IMR-90 (cell line): Measurements from ENCODE around the gene CEP83. TPM values are rescaled to one million over a fixed set of nuclear protein-coding genes. Genes with fewer than 3 reads are reported as not detected.

Experiments
- ATAC-seq: fragments of 200-7000 bp; cut with Tn5 transposase; 2 replicates; pipeline ENCODE4 v1.9.1; 2020; ENCODE audit warnings: low read depth, mild to moderate bottlenecking, moderate library complexity
- BruUV-seq: library from RNA; stranded (reverse); fragments of 400-500 nt; replicated peaks from 2 replicates; lab custom pipeline; 2021; lab: Mats Ljungman, UMichigan
- CTCF ChIA-PET: fragments of 300-600 bp; formaldehyde crosslinking; extraction: SDS; loops from one replicate; lab custom pipeline; 2021; ENCODE audit warnings: antibody characterized with exemption; lab: Yijun Ruan, JAX
- POLR2A ChIA-PET: fragments of 300-600 bp; sonication (Branson Sonifier 250); formaldehyde crosslinking; loops from one replicate; lab custom pipeline; 2022; ENCODE audit warnings: antibody characterized with exemption; ENCODE audit not compliant: unreplicated experiment; lab: Charles Lee
- DNase-seq: peaks from one replicate; pipeline ENCODE4 v3.0.0; 2013
- H2AFZ ChIP-seq: replicated peaks from 2 replicates; pipeline ENCODE3; 2013; ENCODE audit warnings: low read length, mild to moderate bottlenecking; ENCODE audit not compliant: poor library complexity
- H2AK5ac ChIP-seq: 2 replicates; pipeline ENCODE4 v1.6.1; 2013; ENCODE audit warnings: low read depth, low read length, inconsistent platforms
- H2AK9ac ChIP-seq: replicated peaks from 2 replicates; pipeline ENCODE3; 2013; ENCODE audit warnings: mild to moderate bottlenecking, low read depth, low read length, moderate library complexity; ENCODE audit not compliant: poor library complexity
- H2BK120ac ChIP-seq: 2 replicates; pipeline ENCODE4 v1.6.1; 2013; ENCODE audit warnings: low read depth, low read length, inconsistent platforms
- H2BK15ac ChIP-seq: 3 replicates; pipeline ENCODE4 v1.6.1; 2013; ENCODE audit warnings: low read depth, low read length, inconsistent platforms
- H2BK20ac ChIP-seq: 2 replicates; pipeline ENCODE4 v1.6.1; 2013; ENCODE audit warnings: low read depth, mild to moderate bottlenecking, inconsistent platforms, low read length, moderate library complexity
- H2BK5ac ChIP-seq: 2 replicates; pipeline ENCODE4 v1.6.1; 2013; ENCODE audit warnings: mild to moderate bottlenecking, low read depth, low read length, inconsistent platforms; ENCODE audit not compliant: poor library complexity, severe bottlenecking
- H3K14ac ChIP-seq: replicated peaks from 2 replicates; pipeline ENCODE4 v1.6.1; 2013; ENCODE audit warnings: low read depth, low read length, inconsistent platforms
- H3K18ac ChIP-seq: 2 replicates; pipeline ENCODE4 v1.6.1; 2013; ENCODE audit warnings: low read depth, low read length, control low read depth
- H3K23ac ChIP-seq: 2 replicates; pipeline ENCODE4 v1.6.1; 2013; ENCODE audit warnings: low read depth, low read length, inconsistent platforms
- H3K27ac ChIP-seq: 2 replicates; pipeline ENCODE4 v1.5.1; 2013; ENCODE audit warnings: mild to moderate bottlenecking, control low read depth, low read length; ENCODE audit not compliant: insufficient read depth
- H3K27me3 ChIP-seq: 2 replicates; pipeline ENCODE4 v1.6.1; 2013; ENCODE audit warnings: low read length; ENCODE audit not compliant: control insufficient read depth, insufficient read depth
- H3K36me3 ChIP-seq: 2 replicates; pipeline ENCODE4 v1.6.1; 2013; ENCODE audit warnings: low read length, mixed read lengths; ENCODE audit not compliant: control insufficient read depth, insufficient read depth
- H3K4ac ChIP-seq: 2 replicates; pipeline ENCODE4 v1.6.1; 2013; ENCODE audit warnings: low read depth, low read length, inconsistent platforms
- H3K4me1 ChIP-seq: 2 replicates; pipeline ENCODE4 v1.6.1; 2013; ENCODE audit warnings: low read length, mixed read lengths; ENCODE audit not compliant: control insufficient read depth, insufficient read depth
- H3K4me2 ChIP-seq: 2 replicates; pipeline ENCODE4 v1.6.1; 2013; ENCODE audit warnings: low read depth, mild to moderate bottlenecking, control low read depth, low read length, moderate library complexity
- H3K4me3 ChIP-seq: 2 replicates; pipeline ENCODE4 v1.5.1; 2013; ENCODE audit warnings: low read depth, mild to moderate bottlenecking, control low read depth, low read length, moderate library complexity; ENCODE audit not compliant: insufficient read depth
- H3K56ac ChIP-seq: 2 replicates; pipeline ENCODE4 v1.6.1; 2013; ENCODE audit warnings: low read length, inconsistent platforms; ENCODE audit not compliant: insufficient read depth; ENCODE audit errors: extremely low read depth
- H3K79me1 ChIP-seq, 2 experiments: 2 replicates each; pipeline ENCODE4 v1.6.1; 2013; ENCODE audit warnings: low read length in 2 of 2, inconsistent platforms in 1 of 2, low read depth in 1 of 2
- H3K9ac ChIP-seq: 2 replicates; pipeline ENCODE4 v1.6.1; 2013; ENCODE audit warnings: low read depth, low read length, control low read depth
- H3K9me1 ChIP-seq: 2 replicates; pipeline ENCODE4 v1.6.1; 2013; ENCODE audit warnings: low read length, inconsistent platforms; ENCODE audit not compliant: insufficient read depth
- H3K9me3 ChIP-seq: 2 replicates; pipeline ENCODE4 v1.6.1; 2013; ENCODE audit warnings: low read length; ENCODE audit not compliant: control insufficient read depth, insufficient read depth
- H4K20me1 ChIP-seq: 2 replicates; pipeline ENCODE4 v1.6.1; 2013; ENCODE audit warnings: low read length, inconsistent platforms; ENCODE audit not compliant: insufficient read depth
- H4K5ac ChIP-seq: 2 replicates; pipeline ENCODE4 v1.6.1; 2013; ENCODE audit warnings: mild to moderate bottlenecking, low read depth, low read length, control low read depth
- H4K8ac ChIP-seq, 2 experiments: 2 replicates each; pipeline ENCODE4 v1.6.1; 2013; ENCODE audit warnings: low read depth in 2 of 2, low read length in 2 of 2, control low read depth in 1 of 2, inconsistent platforms in 1 of 2
- H4K91ac ChIP-seq: 2 replicates; pipeline ENCODE4 v1.6.1; 2013; ENCODE audit warnings: low read depth, low read length, inconsistent platforms; ENCODE audit not compliant: insufficient read depth
- BHLHE40 ChIP-seq: fragments of 150-350 bp; IDR thresholded peaks from 2 replicates; pipeline ENCODE4 v1.6.1; 2016; ENCODE audit warnings: mild to moderate bottlenecking, low read depth, low read length
- CEBPB ChIP-seq: IDR thresholded peaks from 2 replicates; pipeline ENCODE4 v1.6.1; 2012; ENCODE audit warnings: low read depth, low read length, improper control_type of control experiment
- CHD1 ChIP-seq: IDR thresholded peaks from 2 replicates; pipeline ENCODE4 v1.6.1; 2012; ENCODE audit warnings: low read depth, low read length, improper control_type of control experiment
- CTCF ChIP-seq: conservative IDR thresholded peaks from 2 replicates; pipeline ENCODE4 v1.5.1; 2012; ENCODE audit warnings: mild to moderate bottlenecking, low read depth, low read length, improper control_type of control experiment
- ELK1 ChIP-seq: fragments of 150-350 bp; IDR thresholded peaks from 2 replicates; pipeline ENCODE4 v1.6.1; 2016; ENCODE audit warnings: low read depth, mild to moderate bottlenecking, low read length, moderate library complexity, borderline replicate concordance
- FOS ChIP-seq: fragments of 150-350 bp; IDR thresholded peaks from 2 replicates; pipeline ENCODE4 v1.6.1; 2016; ENCODE audit warnings: low read depth, low read length
- MAFK ChIP-seq: IDR thresholded peaks from 2 replicates; pipeline ENCODE4 v1.6.1; 2012; ENCODE audit warnings: low read depth, low read length, improper control_type of control experiment
- MAZ ChIP-seq: IDR thresholded peaks from 2 replicates; pipeline ENCODE4 v1.6.1; 2012; ENCODE audit warnings: low read depth, mild to moderate bottlenecking, low read length, improper control_type of control experiment, moderate library complexity, borderline replicate concordance
- MXI1 ChIP-seq: IDR thresholded peaks from 2 replicates; pipeline ENCODE4 v1.6.1; 2012; ENCODE audit warnings: low read depth, mild to moderate bottlenecking, low read length, moderate library complexity, borderline replicate concordance
- NFE2L2 ChIP-seq: fragments of 150-350 bp; IDR thresholded peaks from 2 replicates; pipeline ENCODE4 v1.6.1; 2016; ENCODE audit warnings: low read depth, mild to moderate bottlenecking, low read length
- POLR2A ChIP-seq: IDR thresholded peaks from 2 replicates; pipeline ENCODE4 v1.6.1; 2012; ENCODE audit warnings: mild to moderate bottlenecking, low read depth, low read length
- RAD21 ChIP-seq: IDR thresholded peaks from 2 replicates; pipeline ENCODE4 v1.6.1; 2012; ENCODE audit warnings: low read length, improper control_type of control experiment
- RCOR1 ChIP-seq: IDR thresholded peaks from 2 replicates; pipeline ENCODE4 v1.6.1; 2012; ENCODE audit warnings: mild to moderate bottlenecking, low read length, improper control_type of control experiment; ENCODE audit not compliant: insufficient replicate concordance
- RFX5 ChIP-seq: IDR thresholded peaks from 2 replicates; pipeline ENCODE4 v1.8.0; 2012; ENCODE audit warnings: low read depth, mild to moderate bottlenecking, low read length, moderate library complexity
- SMC3 ChIP-seq: fragments of 150-350 bp; IDR thresholded peaks from 2 replicates; pipeline ENCODE4 v1.6.1; 2016; ENCODE audit warnings: low read depth, mild to moderate bottlenecking, antibody characterized with exemption, low read length, moderate library complexity
- WGBS, 2 experiments: methylation state at CpG; one replicate each; pipeline versions ENCODE4 v1.1.5 to v1.1.7; 2013; ENCODE audit warnings: missing lambda C conversion rate in 2 of 2; ENCODE audit not compliant: insufficient read length in 1 of 2; ENCODE audit errors: extremely low coverage in 2 of 2; 5-methylcytosine and 5-hydroxymethylcytosine counted together
- dilution Hi-C: fragments of 300-500 bp; cut with HindIII; formaldehyde crosslinking; loops from one replicate; pipeline ENCODE4 v1.14.3; 2018; ENCODE audit warnings: low sequenced_read_pairs; ENCODE audit not compliant: unreplicated experiment
- in situ Hi-C: fragments of 300-500 bp; cut with MboI; formaldehyde crosslinking; loops from 3 replicates; pipeline ENCODE4 v1.14.3; 2019; ENCODE audit warnings: low sequenced_read_pairs, inconsistent platforms, mixed read lengths
- intact Hi-C: fragments of 100-400 bp; cut with micrococcal nuclease; formaldehyde crosslinking; loops from 2 replicates; pipeline ENCODE4 v1.10.0; 2022
- polyA plus RNA-seq, 3 experiments: library from polyadenylated mRNA; depleted of rRNA; stranded (reverse); fragments of >200 nt; gene quantifications; 2 replicates each; pipeline ENCODE4 v1.2.3, GENCODE V29; 2012; ENCODE audit warnings: low replicate concordance in 1 of 3
- total RNA-seq: library from RNA; depleted of rRNA; stranded (reverse); fragments of >200 nt; gene quantifications from 2 replicates; pipeline ENCODE4 v1.2.3, GENCODE V29; 2012
- TF ChIP-seq, protein P1 (sequence below): fragments of 150-350 bp; IDR thresholded peaks from 2 replicates; pipeline ENCODE4 v1.6.1; 2017; ENCODE audit warnings: mild to moderate bottlenecking, antibody characterized with exemption, low read length, low read depth

Gene CEP83
- total and polyA plus RNA-seq, 2 of the 4 experiments (the other 2 are of a cell fraction): 3.9 to 8.9 TPM

DNA sequence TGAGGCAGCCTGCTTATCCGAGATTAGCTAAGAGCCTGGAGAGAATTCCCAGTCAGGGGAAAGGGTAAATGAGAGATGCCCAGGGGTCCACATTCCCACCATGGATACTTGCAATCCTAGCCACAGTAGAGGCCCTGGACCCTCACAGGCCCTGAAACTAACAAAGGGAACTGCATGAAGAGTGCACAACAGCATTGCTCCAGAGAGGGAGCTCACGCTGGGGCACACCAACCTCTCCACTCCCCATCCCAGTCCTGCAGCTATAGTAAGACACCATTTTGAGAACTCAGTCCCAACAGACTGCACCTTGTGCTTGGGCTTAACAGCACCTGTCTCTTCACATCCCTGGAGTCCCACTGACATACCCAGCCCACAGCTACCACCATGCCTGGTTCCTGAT, 30.5 kb downstream of the CEP83 start:
- intact Hi-C loops: loop anchor here (5.0 kb wide), 1 partner anchor 162 kb away; no protein-coding TSS in a partner anchor
- H3K4me3 ChIP-seq: no peak overlapping the region
- H3K4me1 ChIP-seq: peaks cover 2% of the 10 kb centered on the region; the same call in 1 of the 2 replicates
- H4K8ac ChIP-seq: no peak overlapping the region
- H2BK5ac ChIP-seq: no peak overlapping the region
- no peak overlapping the region for H3K18ac ChIP-seq
- no peak overlapping the region for H3K4ac ChIP-seq
- H3K9me1 ChIP-seq: 0 out of 2 replicates have a peak, but pooled peaks cover 6% of the 10 kb centered on the region
- dilution Hi-C loops: no loop called here
- H3K23ac ChIP-seq: no peak overlapping the region
- H3K9me3 ChIP-seq: peaks cover 3% of the 10 kb centered on the region
- no peaks in the 10 kb centered on the region for H3K27me3 ChIP-seq
- H4K91ac ChIP-seq: no peak overlapping the region
- POLR2A ChIA-PET: interaction anchor here (0.6 kb wide), 1 partner anchor 728 kb away, joined by 4 read pairs; no protein-coding TSS in a partner anchor
- DNase-seq (no peak), ATAC-seq (no peak)
- WGBS, 2 experiments: no CpG with 5 or more reads among the region's 2 CpGs
- no peak overlapping the region for H3K56ac ChIP-seq
- peaks cover 14 to 15% of the 10 kb centered on the region in 2 experiments; a peak in 3 of 4 replicates for H3K79me1 ChIP-seq
- H4K5ac ChIP-seq: no peak overlapping the region
- H3K14ac ChIP-seq: no peak overlapping the region
- H3K9ac ChIP-seq: no peak overlapping the region
- CTCF ChIA-PET: interaction anchor here (1.0 kb wide), 1 partner anchor 178 kb away, joined by 3 read pairs; no protein-coding TSS in a partner anchor
- no peak overlapping the region for H2AK5ac ChIP-seq
- H2AK9ac ChIP-seq: no peak overlapping the region
- H2BK15ac ChIP-seq: no peak overlapping the region
- H2BK20ac ChIP-seq: no peak overlapping the region
- BruUV-seq: no TSS peak
- TF ChIP-seq CHD1 (no peak), CEBPB (no peak), MAZ (no peak), RFX5 (no peak), POLR2A (no peak), RAD21 (no peak), RCOR1 (no peak), NFE2L2 (no peak), MXI1 (no peak), ELK1 (no peak), BHLHE40 (no peak), MAFK (no peak), FOS (no peak), CTCF (no peak), SMC3 (no peak)
- TF ChIP-seq, protein P1, sequence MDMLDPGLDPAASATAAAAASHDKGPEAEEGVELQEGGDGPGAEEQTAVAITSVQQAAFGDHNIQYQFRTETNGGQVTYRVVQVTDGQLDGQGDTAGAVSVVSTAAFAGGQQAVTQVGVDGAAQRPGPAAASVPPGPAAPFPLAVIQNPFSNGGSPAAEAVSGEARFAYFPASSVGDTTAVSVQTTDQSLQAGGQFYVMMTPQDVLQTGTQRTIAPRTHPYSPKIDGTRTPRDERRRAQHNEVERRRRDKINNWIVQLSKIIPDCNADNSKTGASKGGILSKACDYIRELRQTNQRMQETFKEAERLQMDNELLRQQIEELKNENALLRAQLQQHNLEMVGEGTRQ: no peak
- in situ Hi-C loops: no loop called here
- H3K36me3 ChIP-seq: no peaks in the 10 kb centered on the region
- no peak overlapping the region for H3K27ac ChIP-seq
- H2AFZ ChIP-seq: no peak overlapping the region
- H3K4me2 ChIP-seq: no peak overlapping the region
- peaks cover 3% of the 10 kb centered on the region; the same call in 1 of the 2 replicates for H4K20me1 ChIP-seq
- no peak overlapping the region for H2BK120ac ChIP-seq
